PFSK-1 (cell line): Measurements from ENCODE around the gene NDUFS1.

Experiments used
- FOXP2 ChIP-seq: optimal IDR thresholded peaks from 2 replicates; pipeline ENCODE3; 2011; ENCODE audit warnings: borderline replicate concordance, control low read depth, inconsistent platforms; ENCODE audit not compliant: insufficient read depth; ENCODE audit errors: extremely low read length, extremely low read depth
- POLR2AphosphoS5 ChIP-seq: IDR thresholded peaks from 2 replicates; pipeline ENCODE4 v1.6.1; 2012; ENCODE audit warnings: low read depth, mild to moderate bottlenecking, control low read depth, low read length, moderate library complexity
- REST ChIP-seq, 2 experiments: IDR thresholded peaks; 2 replicates each; pipeline versions ENCODE4 v1.6.1 to v1.8.0; 2011 to 2012; ENCODE audit warnings: low read depth in 2 of 2, low read length in 2 of 2, control low read depth in 1 of 2, inconsistent platforms in 1 of 2, mild to moderate bottlenecking in 1 of 2, moderate library complexity in 1 of 2; ENCODE audit not compliant: insufficient read depth in 1 of 2
- SIN3A ChIP-seq: IDR thresholded peaks from 2 replicates; pipeline ENCODE4 v1.6.1; 2012; ENCODE audit warnings: mild to moderate bottlenecking, low read length, moderate library complexity, borderline replicate concordance; ENCODE audit not compliant: insufficient read depth
- TAF1 ChIP-seq: IDR thresholded peaks from 2 replicates; pipeline ENCODE4 v1.6.1; 2012; ENCODE audit warnings: low read length, control low read depth, borderline replicate concordance; ENCODE audit not compliant: insufficient read depth

NDUFS1 gene

GRCh38 chr2:206190689-206191088, 31.4 kb upstream of the NDUFS1 start:
- TF ChIP-seq POLR2AphosphoS5: no peak
- no peak for TF ChIP-seq REST (IDR thresholded peaks at IDR 0.05; ENCODE audit: insufficient read depth in 1 of 2, low read depth in 2 of 2, low read length in 2 of 2)
- TF ChIP-seq TAF1: no peak
- no peak for TF ChIP-seq FOXP2

- TF ChIP-seq POLR2AphosphoS5 (no peak), REST (IDR thresholded peaks at IDR 0.05; ENCODE audit: insufficient read depth in 1 of 2, low read depth in 2 of 2, low read length in 2 of 2) (no peak), SIN3A (no peak), FOXP2 (no peak), TAF1 (no peak)
These were observed 30.9 kb upstream of the NDUFS1 start for GRCh38 chr2:206190111-206190510.

GRCh38 chr2:206189691-206190090, 30.4 kb upstream of the NDUFS1 start:
- TF ChIP-seq REST (IDR thresholded peaks at IDR 0.05; ENCODE audit: insufficient read depth in 1 of 2, low read depth in 2 of 2, low read length in 2 of 2): no peak
- TF ChIP-seq POLR2AphosphoS5: no peak
- TF ChIP-seq TAF1: no peak
- no peak for TF ChIP-seq FOXP2
- TF ChIP-seq SIN3A: no peak

- TF ChIP-seq TAF1: no peak
- TF ChIP-seq POLR2AphosphoS5: no peak
- no peak for TF ChIP-seq SIN3A
- no peak for TF ChIP-seq REST (IDR thresholded peaks at IDR 0.05; ENCODE audit: insufficient read depth in 1 of 2, low read depth in 2 of 2, low read length in 2 of 2)
- no peak for TF ChIP-seq FOXP2
These were observed 17.7 kb upstream of the NDUFS1 start for GRCh38 chr2:206176901-206177300.

- TF ChIP-seq TAF1 (no peak), POLR2AphosphoS5 (no peak)
These were observed 16.9 kb upstream of the NDUFS1 start for GRCh38 chr2:206176121-206176520.
